Measurements from ENCODE around the gene POC1A.

- TF ChIP-seq POLR2A (IDR thresholded peaks at IDR 0.05; ENCODE audit: low read depth, low read length) (no peak), TAF1 (IDR thresholded peaks at IDR 0.05; ENCODE audit: borderline replicate concordance, low read depth, low read length) (no peak), POLR2AphosphoS5 (IDR thresholded peaks at IDR 0.05; ENCODE audit: low read depth, low read length) (no peak)
Measured at GRCh38 chr3:52039846-52040245, 114.4 kb downstream of the POC1A start.

Data from GM12892 (cell line).